HG03039 (cell line): ENCODE data around the gene LYRM7.
"Not testable (repeated sequence)": the region's sequence is repeated elsewhere in the genome, so short reads cannot be mapped to it uniquely, and the experiment has no call there.

Experiments used
- ATAC-seq: cut with Tn5 transposase; IDR thresholded peaks from one replicate; pipeline ENCODE4 v1.9.1; 2021; ENCODE audit warnings: mild to moderate bottlenecking, moderate library complexity; ENCODE audit not compliant: unreplicated experiment

Gene LYRM7

GRCh38 chr5:131254025-131254424, 83.3 kb downstream of the LYRM7 start:
- ATAC-seq: not testable (repeated sequence)

- ATAC-seq: no peak
Observed at GRCh38 chr5:131254741-131255140, 84.0 kb downstream of the LYRM7 start.
